Measurements from ENCODE around the gene SOX3. TPM values are rescaled to one million over a fixed set of nuclear protein-coding genes. Genes with fewer than 3 reads are reported as not detected.

SOX3 gene
- total and polyA plus RNA-seq, 2 donors (not counting 3 experiments of a cell fraction or from before 2014, with no cell fraction given): not detected

GRCh38 chrX:140521393-140521792, 16.5 kb upstream of the SOX3 start:
- POLR2A ChIA-PET: no interaction called here
- Histone ChIP-seq H3K79me2 (ENCODE audit: control insufficient read depth, insufficient read depth, low read length) (no peaks in the 10 kb centered on the region), H2AFZ (ENCODE audit: low read depth, low read length) (no peak overlapping the region), H3K27ac (ENCODE audit: insufficient read depth, low read depth, low read length) (no peak overlapping the region), H3K9me1 (replicated peaks; ENCODE audit: control insufficient read depth, extremely low read depth, insufficient read depth, low read length) (no peaks in the 10 kb centered on the region), H3K4me2 (ENCODE audit: insufficient read depth, low read length) (no peak overlapping the region), H3K4me1 (ENCODE audit: control insufficient read depth, extremely low read depth, insufficient read depth, low read length) (no peaks in the 10 kb centered on the region), H3K4me3 (replicated peaks in 1 of 3; ENCODE audit: insufficient read depth in 1 of 3, low read depth in 1 of 3, low read length in 3 of 3) (no peak overlapping the region), H4K20me1 (replicated peaks; ENCODE audit: control insufficient read depth, extremely low read depth, insufficient read depth, low read length) (no peaks in the 10 kb centered on the region), H3K36me3 (ENCODE audit: control insufficient read depth in 2 of 2, extremely low read depth in 1 of 2, insufficient read depth in 2 of 2, low read length in 2 of 2) (no peaks in the 10 kb centered on the region), H3K9ac (replicated peaks; ENCODE audit: extremely low read depth, insufficient read depth, low read length) (no peak overlapping the region), H3K27me3 (ENCODE audit: control insufficient read depth in 2 of 2, insufficient read depth in 2 of 2, low read length in 2 of 2) (no peaks in the 10 kb centered on the region), H3K9me3 (replicated peaks; ENCODE audit: control insufficient read depth, insufficient read depth, low read length) (no peaks in the 10 kb centered on the region)
- TF ChIP-seq GATA2 (IDR thresholded peaks at IDR 0.05; ENCODE audit: insufficient read depth, insufficient read length, low read depth, low read length) (no peak), MAX (IDR thresholded peaks at IDR 0.05; ENCODE audit: insufficient read depth, insufficient read length) (no peak), FOS (IDR thresholded peaks at IDR 0.05; ENCODE audit: borderline replicate concordance, insufficient read depth, low read length) (no peak), POLR2AphosphoS5 (IDR thresholded peaks at IDR 0.05; ENCODE audit: insufficient read depth, low read depth, low read length) (no peak), POLR2A (IDR thresholded peaks at IDR 0.05; ENCODE audit: low read depth, low read length) (no peak), CTCF (IDR thresholded peaks at IDR 0.05; ENCODE audit: extremely low read depth in 1 of 2, insufficient read depth in 1 of 2, low read depth in 1 of 2, low read length in 2 of 2) (no peak), EZH2 (IDR thresholded peaks at IDR 0.05; ENCODE audit: borderline replicate concordance, low read depth, low read length, severe bottlenecking) (no peak), MYC (IDR thresholded peaks at IDR 0.05; ENCODE audit: low read depth, low read length) (no peak), JUN (IDR thresholded peaks at IDR 0.05; ENCODE audit: borderline replicate concordance, insufficient read depth, insufficient read length, low read depth) (no peak)
- BruUV-seq (replicated peaks): no TSS peak
- CTCF ChIA-PET: no interaction called here
- no peak for DNase-seq (ENCODE audit: low read depth, low spot score)
- dilution Hi-C loops (cut with MboI; ENCODE audit: extremely low pct_ligation_motif_present, low sequenced_read_pairs) (no loop called here), intact Hi-C loops (cut with micrococcal nuclease) (no loop called here)
- no peak for FAIRE-seq
